H1 (cell line): Measurements from ENCODE around the gene HES7. TPM values are rescaled to one million over a fixed set of nuclear protein-coding genes. Genes with fewer than 3 reads are reported as not detected.

ENCODE experiments used
- CTCF ChIA-PET: fragments of 300-600 bp; sonication (Branson Sonifier 250); formaldehyde crosslinking; loops from one replicate; lab custom pipeline; 2021; ENCODE audit not compliant: partially characterized antibody; lab: Charles Lee
- POLR2A ChIA-PET: fragments of 300-600 bp; sonication (Branson Sonifier 250); formaldehyde crosslinking; loops from one replicate; lab custom pipeline; 2021; ENCODE audit warnings: inconsistent platforms; ENCODE audit not compliant: partially characterized antibody; lab: Charles Lee
- DNase-seq, 2 experiments: peaks; one replicate each; pipeline versions ENCODE4 v3.0.0 to v3.0.0-alpha.2; 2010 to 2022; ENCODE audit warnings: low spot score in 2 of 2, low read depth in 1 of 2, mixed read lengths in 1 of 2
- FAIRE-seq: peaks from 2 replicates; lab custom pipeline; 2011; peaks lifted over from hg19 to GRCh38; lab: Jason Lieb, UNC
- H2AFZ ChIP-seq: 2 replicates; pipeline ENCODE4 v1.8.1; 2012; ENCODE audit warnings: low read length, inconsistent platforms
- H2AK5ac ChIP-seq: 2 replicates; pipeline ENCODE4 v1.6.1; 2013; ENCODE audit warnings: low read depth, low read length
- H2BK120ac ChIP-seq: replicated peaks from 2 replicates; pipeline ENCODE3; 2013; ENCODE audit warnings: low read depth, low read length, inconsistent platforms
- H2BK12ac ChIP-seq: 2 replicates; pipeline ENCODE4 v1.6.1; 2013; ENCODE audit warnings: low read depth, low read length
- H2BK15ac ChIP-seq: 2 replicates; pipeline ENCODE4 v1.6.1; 2013; ENCODE audit warnings: low read length
- H2BK20ac ChIP-seq: 2 replicates; pipeline ENCODE4 v1.6.1; 2013; ENCODE audit warnings: low read length
- H2BK5ac ChIP-seq: 2 replicates; pipeline ENCODE4 v1.6.1; 2013; ENCODE audit warnings: low read depth, low read length
- H3K14ac ChIP-seq: 2 replicates; pipeline ENCODE4 v1.6.1; 2013; ENCODE audit warnings: inconsistent platforms; ENCODE audit not compliant: insufficient read length
- H3K18ac ChIP-seq: 2 replicates; pipeline ENCODE4 v1.6.1; 2013; ENCODE audit warnings: low read length; ENCODE audit errors: extremely low read depth
- H3K23ac ChIP-seq: 2 replicates; pipeline ENCODE4 v1.6.1; 2013; ENCODE audit warnings: inconsistent platforms; ENCODE audit not compliant: insufficient read length
- H3K23me2 ChIP-seq: 2 replicates; pipeline ENCODE4 v1.6.1; 2013; ENCODE audit warnings: low read depth, low read length
- H3K27ac ChIP-seq: 2 replicates; pipeline ENCODE4 v1.6.1; 2011; ENCODE audit warnings: low read depth, low read length, inconsistent platforms
- H3K27me3 ChIP-seq, 4 experiments: replicated peaks in 1 of 4; 1 replicate in 1 of 4; 2 replicates in 3 of 4; pipeline versions ENCODE4 v1.6.1 to v1.8.1; 2011 to 2013; ENCODE audit warnings: low read length in 3 of 4, mild to moderate bottlenecking in 3 of 4, inconsistent platforms in 2 of 4, mixed read lengths in 2 of 4, moderate library complexity in 1 of 4; ENCODE audit not compliant: control insufficient read depth in 3 of 4, insufficient read depth in 3 of 4; ENCODE audit errors: extremely low read depth in 1 of 4
- H3K36me3 ChIP-seq, 4 experiments: 2 replicates each; pipeline versions ENCODE4 v1.6.1 to v1.8.1; 2011 to 2013; ENCODE audit warnings: mild to moderate bottlenecking in 4 of 4, low read length in 3 of 4, moderate library complexity in 2 of 4, control low read depth in 1 of 4, inconsistent platforms in 1 of 4; ENCODE audit not compliant: insufficient read depth in 4 of 4, control insufficient read depth in 2 of 4
- H3K4ac ChIP-seq: replicated peaks from 2 replicates; pipeline ENCODE3; 2013; ENCODE audit warnings: low read length, low read depth, mixed read lengths, inconsistent platforms; ENCODE audit not compliant: insufficient read length
- H3K4me1 ChIP-seq, 4 experiments: replicated peaks in 1 of 4; 1 replicate in 1 of 4; 2 replicates in 3 of 4; pipeline versions ENCODE4 v1.6.1 to v1.8.1; 2011 to 2013; ENCODE audit warnings: low read length in 3 of 4, inconsistent platforms in 2 of 4, mixed read lengths in 1 of 4; ENCODE audit not compliant: insufficient read depth in 4 of 4, control insufficient read depth in 3 of 4
- H3K4me2 ChIP-seq, 2 experiments: 2 replicates each; pipeline versions ENCODE4 v1.6.1 to v1.8.1; 2011 to 2013; ENCODE audit warnings: low read depth in 2 of 2, low read length in 2 of 2, control low read depth in 1 of 2, inconsistent platforms in 1 of 2, mild to moderate bottlenecking in 1 of 2; ENCODE audit not compliant: insufficient read depth in 1 of 2
- H3K4me3 ChIP-seq, 4 experiments: fragments of 200-600, 300-600 bp in 1 of 4; sonication (generic), shearing (Covaris generic), sonication (Bioruptor Twin) in 1 of 4; 2 replicates each; pipeline versions ENCODE4 v1.5.1 to v1.8.1; 2011 to 2016; ENCODE audit warnings: low read length in 4 of 4, low read depth in 3 of 4, control low read depth in 2 of 4, inconsistent platforms in 2 of 4, mild to moderate bottlenecking in 2 of 4, mixed read lengths in 1 of 4, moderate library complexity in 1 of 4; ENCODE audit not compliant: insufficient read depth in 2 of 4; ENCODE audit errors: extremely low read depth in 1 of 4
- H3K56ac ChIP-seq: replicated peaks from 2 replicates; pipeline ENCODE3; 2013; ENCODE audit warnings: low read depth, mild to moderate bottlenecking, mixed read lengths, low read length, inconsistent platforms; ENCODE audit not compliant: insufficient read length
- H3K79me1 ChIP-seq: 2 replicates; pipeline ENCODE4 v1.6.1; 2013; ENCODE audit warnings: low read depth, low read length, control low read depth
- H3K79me2 ChIP-seq, 2 experiments: 2 replicates each; pipeline versions ENCODE4 v1.6.1 to v1.8.1; 2012 to 2013; ENCODE audit warnings: low read length in 2 of 2, mild to moderate bottlenecking in 2 of 2, inconsistent platforms in 1 of 2; ENCODE audit not compliant: insufficient read depth in 2 of 2, control insufficient read depth in 1 of 2
- H3K9ac ChIP-seq, 4 experiments: replicated peaks in 1 of 4; 1 replicate in 1 of 4; 2 replicates in 3 of 4; pipeline versions ENCODE4 v1.6.1 to v1.8.1; 2011 to 2013; ENCODE audit warnings: low read depth in 3 of 4, low read length in 3 of 4, control low read depth in 2 of 4, mild to moderate bottlenecking in 2 of 4, moderate library complexity in 2 of 4, inconsistent platforms in 1 of 4; ENCODE audit errors: extremely low read depth in 1 of 4
- H3K9me3 ChIP-seq, 2 experiments: 2 replicates each; pipeline versions ENCODE4 v1.6.1 to v1.8.1; 2012 to 2013; ENCODE audit warnings: mild to moderate bottlenecking in 2 of 2, moderate library complexity in 2 of 2, control low read depth in 1 of 2, inconsistent platforms in 1 of 2, low read depth in 1 of 2, low read length in 1 of 2, mixed read lengths in 1 of 2; ENCODE audit not compliant: insufficient read depth in 2 of 2
- H4K20me1 ChIP-seq, 2 experiments: replicated peaks in 1 of 2; 2 replicates each; pipeline versions ENCODE3 to v1.8.1; 2011 to 2013; ENCODE audit warnings: inconsistent platforms in 2 of 2, low read length in 2 of 2, mild to moderate bottlenecking in 1 of 2; ENCODE audit not compliant: insufficient read depth in 2 of 2, control insufficient read depth in 1 of 2
- H4K5ac ChIP-seq: 2 replicates; pipeline ENCODE4 v1.6.1; 2013; ENCODE audit warnings: low read length, low read depth, mixed read lengths, inconsistent platforms; ENCODE audit not compliant: insufficient read length
- H4K8ac ChIP-seq: 2 replicates; pipeline ENCODE4 v1.8.0; 2013; ENCODE audit warnings: mild to moderate bottlenecking, moderate library complexity, low read length, inconsistent platforms; ENCODE audit not compliant: insufficient read depth; ENCODE audit errors: extremely low read depth
- H4K91ac ChIP-seq: replicated peaks from 2 replicates; pipeline ENCODE3; 2013; ENCODE audit warnings: low read length, mixed read lengths, inconsistent platforms; ENCODE audit not compliant: insufficient read length
- ATF3 ChIP-seq: IDR thresholded peaks from 2 replicates; pipeline ENCODE4 v1.6.1; 2011; ENCODE audit warnings: low read depth, mild to moderate bottlenecking, low read length; ENCODE audit not compliant: insufficient read depth
- BRCA1 ChIP-seq: IDR thresholded peaks from 2 replicates; pipeline ENCODE4 v1.6.1; 2012; ENCODE audit warnings: low read depth, low read length, improper control_type of control experiment
- CBX5 ChIP-seq: fragments of 300-800, 300-1000 bp; sonication (generic); IDR thresholded peaks from 2 replicates; pipeline ENCODE4 v1.7.1; 2016; ENCODE audit warnings: antibody characterized with exemption, low read length, low read depth
- CBX8 ChIP-seq: fragments of 300-800, 300-1000 bp; sonication (generic); IDR thresholded peaks from 2 replicates; pipeline ENCODE4 v1.7.1; 2016; ENCODE audit warnings: low read depth, low read length, borderline replicate concordance
- CTBP2 ChIP-seq: IDR thresholded peaks from 2 replicates; pipeline ENCODE4 v1.7.0; 2011; ENCODE audit warnings: borderline replicate concordance, mild to moderate bottlenecking, moderate library complexity, mixed read lengths, low read length; ENCODE audit not compliant: insufficient read depth, insufficient read length
- EP300 ChIP-seq, 2 experiments: IDR thresholded peaks; 1 replicate in 1 of 2; 2 replicates in 1 of 2; pipeline ENCODE4 v1.6.1; 2011 to 2012; ENCODE audit warnings: low read depth in 2 of 2, low read length in 2 of 2, mild to moderate bottlenecking in 2 of 2, borderline replicate concordance in 1 of 2, inconsistent platforms in 1 of 2, moderate library complexity in 1 of 2
- KDM4A ChIP-seq: IDR thresholded peaks from one replicate; pipeline ENCODE4 v1.7.1; 2012; ENCODE audit warnings: low read depth, mild to moderate bottlenecking, moderate library complexity, low read length, inconsistent platforms; ENCODE audit not compliant: severe bottlenecking
- MAFK ChIP-seq: IDR thresholded peaks from 2 replicates; pipeline ENCODE4 v1.6.1; 2012; ENCODE audit warnings: low read depth, mild to moderate bottlenecking, improper control_type of control experiment, low read length
- POLR2A ChIP-seq, 2 experiments: IDR thresholded peaks; 1 replicate in 1 of 2; 2 replicates in 1 of 2; pipeline ENCODE4 v1.6.1; 2011; ENCODE audit warnings: low read depth in 2 of 2, low read length in 2 of 2, mild to moderate bottlenecking in 2 of 2; ENCODE audit errors: control extremely low read depth in 1 of 2
- POLR2AphosphoS5 ChIP-seq: IDR thresholded peaks from 2 replicates; pipeline ENCODE4 v1.6.1; 2011; ENCODE audit warnings: low read depth, low read length
- SP1 ChIP-seq: IDR thresholded peaks from 2 replicates; pipeline ENCODE4 v1.6.1; 2011; ENCODE audit warnings: low read depth, low read length
- TAF1 ChIP-seq: IDR thresholded peaks from 2 replicates; pipeline ENCODE4 v1.6.1; 2011; ENCODE audit warnings: mild to moderate bottlenecking, low read depth, low read length
- TBP ChIP-seq: IDR thresholded peaks from 2 replicates; pipeline ENCODE4 v1.6.1; 2011; ENCODE audit warnings: low read depth, low read length, improper control_type of control experiment
- TCF12 ChIP-seq: IDR thresholded peaks from 2 replicates; pipeline ENCODE4 v1.6.1; 2011; ENCODE audit warnings: low read depth, mild to moderate bottlenecking, low read length
- WGBS, 2 experiments: shearing (Covaris generic) in 1 of 2; methylation state at CpG; one replicate each; pipeline versions ENCODE4 v1.1.6 to v1.1.7; 2013 to 2015; ENCODE audit warnings: low lambda C conversion rate in 2 of 2, mixed read lengths in 2 of 2, inconsistent platforms in 1 of 2, low coverage in 1 of 2, missing lambda C conversion rate in 1 of 2; ENCODE audit not compliant: insufficient replicate concordance in 2 of 2, insufficient coverage in 1 of 2, insufficient read length in 1 of 2; ENCODE audit errors: extremely low coverage in 1 of 2, missing lambda C conversion rate in 1 of 2; 5-methylcytosine and 5-hydroxymethylcytosine counted together
- polyA plus RNA-seq, 7 experiments: library from polyadenylated mRNA; depleted of rRNA in 3 of 7; stranded (reverse) in 5 of 7; unstranded in 2 of 7; fragments of >200 nt in 5 of 7; fragments of 200-250 nt in 2 of 7; gene quantifications; 1 replicate in 5 of 7; 2 replicates in 1 of 7; 4 replicates in 1 of 7; pipeline versions ENCODE4 v1.2.1 to v1.2.3, GENCODE V29; 2011 to 2013; ENCODE audit warnings: missing spikeins in 2 of 7, mixed read lengths in 2 of 7
- total RNA-seq: library from RNA; stranded (reverse); fragmentation: NEBNext Ultra II Directional; extraction: Animal tissue kit (Norgen Biotek cat#: 25700); gene quantifications from 2 replicates; pipeline ENCODE4 v1.2.1, GENCODE V29; 2021

Gene HES7
- total and polyA plus RNA-seq, 2 of the 8 experiments (the other 6 are each of a cell fraction or from before 2014, with no cell fraction given) = 0.20 to 0.32 TPM

DNA sequence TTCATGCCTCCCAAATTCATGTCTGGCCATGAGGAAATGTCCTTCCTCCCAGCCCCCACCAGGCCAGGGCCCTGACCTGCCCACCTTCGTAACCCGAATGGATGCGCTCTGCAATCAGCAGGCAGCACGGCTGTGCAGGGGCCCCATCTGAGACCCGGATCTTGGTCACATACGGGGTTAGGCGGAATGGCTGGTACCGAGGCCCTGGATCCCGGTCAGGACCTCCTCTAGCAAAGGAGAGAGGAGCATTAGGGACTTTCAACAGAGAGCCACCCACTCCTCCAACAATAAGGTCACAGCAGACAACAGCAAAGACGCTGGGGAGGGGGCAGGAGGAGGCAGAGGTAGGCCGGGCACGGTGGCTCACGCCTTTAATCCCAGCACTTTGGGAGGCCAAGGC lies 24.7 kb upstream of the HES7 start:
- no peak overlapping the region for H2AK5ac ChIP-seq
- no peak overlapping the region for H2BK120ac ChIP-seq
- H3K27ac ChIP-seq = no peak overlapping the region
- H3K23ac ChIP-seq = no peak overlapping the region
- CTCF ChIA-PET = interaction anchor here (2.0 to 14.1 kb wide), 2 partner anchors 9 to 11 kb away, joined by 8 to 133 read pairs; partner anchors contain the start of gene VAMP2
- FAIRE-seq = no peak
- no peak overlapping the region for H2BK20ac ChIP-seq
- H3K36me3 ChIP-seq = peaks cover 13 to 48% (median 32%) of the 10 kb centered on the region in 4 experiments; a peak in 7 of 8 replicates
- peaks cover 11% of the 10 kb centered on the region for H3K23me2 ChIP-seq
- H3K9ac ChIP-seq = no peak overlapping the region
- H2BK12ac ChIP-seq = no peak overlapping the region
- H3K79me2 ChIP-seq = peaks cover 0 to 5% of the 10 kb centered on the region in 2 experiments; a peak in 1 of 4 replicates
- no peak overlapping the region for H4K5ac ChIP-seq
- H4K8ac ChIP-seq = no peak overlapping the region; the same call in 1 of the 2 replicates
- no peak overlapping the region for H4K91ac ChIP-seq
- 93% methylated on average over 12 of the region's 13 CpGs; no CpG with 5 or more reads in 1 of the 2 experiments for WGBS, 2 experiments
- H3K14ac ChIP-seq = no peak overlapping the region
- H2BK15ac ChIP-seq = no peak overlapping the region
- peaks cover 7% of the 10 kb centered on the region; the same call in 1 of the 2 replicates for H3K79me1 ChIP-seq
- H2AFZ ChIP-seq = no peak overlapping the region
- H3K56ac ChIP-seq = no peak overlapping the region
- H2BK5ac ChIP-seq = no peak overlapping the region
- H3K18ac ChIP-seq = no peak overlapping the region
- H3K4me3 ChIP-seq = no peak overlapping the region
- POLR2A ChIA-PET = interaction anchor here (3.5 to 6.4 kb wide), 3 partner anchors 7 to 25 kb away, joined by 11 to 62 read pairs (median 33); no protein-coding TSS in a partner anchor
- H3K4me2 ChIP-seq = no peak overlapping the region
- H3K4me1 ChIP-seq = peaks cover 5 to 12% (median 8%) of the 10 kb centered on the region in 4 experiments; a peak in 6 of 7 replicates
- H3K9me3 ChIP-seq = no peaks in the 10 kb centered on the region
- no peaks in the 10 kb centered on the region for H3K27me3 ChIP-seq
- H4K20me1 ChIP-seq = peaks cover 2 to 30% of the 10 kb centered on the region in 2 experiments
- DNase-seq = no peak
- no peak overlapping the region for H3K4ac ChIP-seq
- TF ChIP-seq POLR2A (IDR thresholded peaks at IDR 0.05; ENCODE audit: control extremely low read depth in 1 of 2, low read depth in 2 of 2, low read length in 2 of 2) = no peak
- TF ChIP-seq CTBP2 = no peak
- no peak for TF ChIP-seq EP300 (IDR thresholded peaks at IDR 0.05; ENCODE audit: borderline replicate concordance in 1 of 2, low read depth in 2 of 2, low read length in 2 of 2)
- no peak for TF ChIP-seq POLR2AphosphoS5
- no peak for TF ChIP-seq CBX8
- TF ChIP-seq BRCA1 = no peak
- TF ChIP-seq TCF12 = no peak
- no peak for TF ChIP-seq MAFK
- TF ChIP-seq TBP = no peak
- TF ChIP-seq CBX5 = no peak
- no peak for TF ChIP-seq ATF3
- no peak for TF ChIP-seq TAF1
- TF ChIP-seq SP1 = no peak
- TF ChIP-seq KDM4A = no peak
